A549 (cell line): ENCODE results near the gene ABCB1. TPM values are rescaled to one million over a fixed set of nuclear protein-coding genes. Genes with fewer than 3 reads are reported as not detected.

Experiments
- ATAC-seq, 2 experiments: fragments of 200-7000 bp in 1 of 2; fragments of >200 bp in 1 of 2; cut with Nextera tagmentation in 1 of 2; cut with Tn5 transposase in 1 of 2; 3 replicates each; pipeline versions ENCODE4 v1.8.0 to v1.9.1; 2018 to 2020; ENCODE audit warnings: mild to moderate bottlenecking in 1 of 2, moderate library complexity in 1 of 2
- CTCF ChIA-PET: fragments of 300-600 bp; sonication (Branson Sonifier 250); formaldehyde crosslinking; extraction: SDS; loops from one replicate; lab custom pipeline; 2021; ENCODE audit warnings: antibody characterized with exemption, inconsistent platforms; lab: Yijun Ruan, JAX
- POLR2A ChIA-PET: fragments of 350-600 bp; formaldehyde crosslinking; extraction: SDS; loops from one replicate; lab custom pipeline; 2021; ENCODE audit warnings: antibody characterized with exemption, inconsistent platforms; lab: Yijun Ruan, JAX
- DNase-seq, 2 experiments: peaks; one replicate each; pipeline versions ENCODE4 v3.0.0 to v3.0.0-alpha.2; 2011 to 2016; ENCODE audit warnings: low read depth in 1 of 2, low spot score in 1 of 2
- FAIRE-seq: peaks from 2 replicates; lab custom pipeline; 2011; peaks lifted over from hg19 to GRCh38; lab: Jason Lieb, UNC
- H3K27ac ChIP-seq, 2 experiments: fragments of >200 bp; sonication (Bioruptor Twin); formaldehyde crosslinking; 3 replicates each; pipeline ENCODE4 v1.5.1; 2016 to 2017
- H3K4me1 ChIP-seq: fragments of >200 bp; sonication (Bioruptor Twin); formaldehyde crosslinking; 3 replicates; pipeline ENCODE4 v1.6.1; 2016
- H3K4me2 ChIP-seq: fragments of >200 bp; sonication (Bioruptor Twin); formaldehyde crosslinking; 3 replicates; pipeline ENCODE4 v1.6.1; 2016
- H3K4me3 ChIP-seq: fragments of >200 bp; sonication (Bioruptor Twin); formaldehyde crosslinking; 3 replicates; pipeline ENCODE4 v1.5.1; 2016
- H3K9me3 ChIP-seq: fragments of >200 bp; sonication (Bioruptor Twin); formaldehyde crosslinking; 3 replicates; pipeline ENCODE4 v1.6.1; 2016
- BHLHE40 ChIP-seq: IDR thresholded peaks from 2 replicates; pipeline ENCODE4 v1.6.1; 2012; ENCODE audit warnings: low read depth, low read length, inconsistent platforms
- CBX8 ChIP-seq: fragments of 200-600 bp; sonication (generic); IDR thresholded peaks from 2 replicates; pipeline ENCODE4 v1.6.1; 2016
- EP300 ChIP-seq, 2 experiments: fragments of >200 bp; sonication (Bioruptor Twin); formaldehyde crosslinking; IDR thresholded peaks; 2 replicates in 1 of 2; 3 replicates in 1 of 2; pipeline ENCODE4 v1.6.1; 2016 to 2017
- FOSB ChIP-seq: fragments of 250-450 bp; sonication (Bioruptor Pico); IDR thresholded peaks from 2 replicates; pipeline ENCODE4 v1.5.0; 2020; ENCODE audit warnings: mild to moderate bottlenecking, moderate library complexity
- FOXS1 ChIP-seq: fragments of 250-450 bp; sonication (Bioruptor Pico); IDR thresholded peaks from 2 replicates; pipeline ENCODE4 v1.5.0; 2020; ENCODE audit warnings: mild to moderate bottlenecking, moderate library complexity
- HOXA7 ChIP-seq: fragments of 250-450 bp; sonication (Bioruptor Pico); IDR thresholded peaks from 2 replicates; pipeline ENCODE4 v1.5.0; 2020; ENCODE audit warnings: mild to moderate bottlenecking, moderate library complexity
- HOXB5 ChIP-seq: fragments of 250-450 bp; sonication (Bioruptor Pico); IDR thresholded peaks from 2 replicates; pipeline ENCODE4 v1.5.0; 2020; ENCODE audit warnings: mild to moderate bottlenecking, moderate library complexity
- KDM5A ChIP-seq: fragments of 200-600 bp; sonication (generic); IDR thresholded peaks from 2 replicates; pipeline ENCODE4 v1.6.1; 2016; ENCODE audit warnings: antibody characterized with exemption, mild to moderate bottlenecking
- MAFK ChIP-seq: fragments of 450-650 bp; IDR thresholded peaks from 2 replicates; pipeline ENCODE4 v1.6.1; 2014; ENCODE audit not compliant: partially characterized antibody
- MAZ ChIP-seq: fragments of 150-350 bp; IDR thresholded peaks from 2 replicates; pipeline ENCODE4 v1.6.1; 2014; ENCODE audit warnings: antibody characterized with exemption, low read depth, low read length, borderline replicate concordance
- NFE2L2 ChIP-seq: fragments of 150-350 bp; conservative IDR thresholded peaks from 2 replicates; pipeline ENCODE4 v1.6.1; 2014; ENCODE audit warnings: low read length
- NPAS2 ChIP-seq: fragments of 250-450 bp; sonication (Bioruptor Pico); IDR thresholded peaks from 2 replicates; pipeline ENCODE4 v1.8.0; 2022; ENCODE audit warnings: mild to moderate bottlenecking, moderate library complexity, borderline replicate concordance
- NR3C1 ChIP-seq: fragments of >200 bp; sonication (Bioruptor Twin); formaldehyde crosslinking; IDR thresholded peaks from 3 replicates; pipeline ENCODE4 v1.6.1; 2017
- PHF8 ChIP-seq: fragments of 200-600 bp; sonication (generic); IDR thresholded peaks from 2 replicates; pipeline ENCODE4 v1.6.1; 2016; ENCODE audit warnings: low read depth, mild to moderate bottlenecking, antibody characterized with exemption, moderate library complexity, borderline replicate concordance
- POLR2AphosphoS2 ChIP-seq: conservative IDR thresholded peaks from 2 replicates; pipeline ENCODE4 v1.6.1; 2012; ENCODE audit warnings: low read length, improper control_type of control experiment, inconsistent platforms
- RCOR1 ChIP-seq: fragments of 150-350 bp; IDR thresholded peaks from 2 replicates; pipeline ENCODE4 v1.6.1; 2014; ENCODE audit warnings: antibody characterized with exemption, low read length, low read depth
- RFX5 ChIP-seq: fragments of 450-650 bp; IDR thresholded peaks from 2 replicates; pipeline ENCODE4 v1.7.1; 2014; ENCODE audit warnings: antibody characterized with exemption, mild to moderate bottlenecking, moderate library complexity
- RNF2 ChIP-seq: fragments of 200-600 bp; sonication (generic); IDR thresholded peaks from 2 replicates; pipeline ENCODE4 v1.6.1; 2016; ENCODE audit warnings: low read depth, mild to moderate bottlenecking, antibody characterized with exemption, moderate library complexity, borderline replicate concordance
- ZC3H11A ChIP-seq: fragments of 450-650 bp; IDR thresholded peaks from 2 replicates; pipeline ENCODE4 v1.6.1; 2014; ENCODE audit warnings: antibody characterized with exemption, mild to moderate bottlenecking
- WGBS: methylation state at CpG from one replicate; pipeline ENCODE4 v1.1.6; 2017; ENCODE audit errors: missing lambda C conversion rate; 5-methylcytosine and 5-hydroxymethylcytosine counted together
- polyA plus RNA-seq, 4 experiments: library from polyadenylated mRNA; depleted of rRNA in 3 of 4; stranded (reverse); fragments of >200 nt; fragmentation: RNase III in 1 of 4; extraction: RNeasy Plus Mini Kit Qiagen cat#74134 plus additional on column Dnase treatment in 1 of 4; gene quantifications; 2 replicates in 3 of 4; 3 replicates in 1 of 4; pipeline ENCODE4 v1.2.3, GENCODE V29; 2011 to 2017
- TF ChIP-seq, protein P1 (sequence below): fragments of 250-450 bp; sonication (Bioruptor Pico); IDR thresholded peaks from 2 replicates; pipeline ENCODE4 v1.5.0; 2020; ENCODE audit warnings: low read depth, mild to moderate bottlenecking, moderate library complexity
- TF ChIP-seq, protein P2 (sequence below): fragments of 200-600 bp; sonication (generic); IDR thresholded peaks from 2 replicates; pipeline ENCODE4 v1.6.1; 2016; ENCODE audit warnings: antibody characterized with exemption, mild to moderate bottlenecking, moderate library complexity
- TF ChIP-seq, protein P3 (sequence below): fragments of 250-450 bp; sonication (Bioruptor Pico); IDR thresholded peaks from 2 replicates; pipeline ENCODE4 v1.5.0; 2021; ENCODE audit warnings: mild to moderate bottlenecking, moderate library complexity, borderline replicate concordance
- TF ChIP-seq, protein P4 (sequence below): IDR thresholded peaks from 2 replicates; pipeline ENCODE4 v1.6.1; 2012
- TF ChIP-seq, protein P5 (sequence below): IDR thresholded peaks from 2 replicates; pipeline ENCODE4 v1.6.1; 2012; ENCODE audit warnings: low read depth, borderline replicate concordance
- TF ChIP-seq, protein P6 (sequence below): fragments of 450-650 bp; IDR thresholded peaks from 2 replicates; pipeline ENCODE4 v1.6.1; 2014; ENCODE audit warnings: antibody characterized with exemption

The ABCB1 gene
- polyA plus RNA-seq, 2 of the 4 experiments (the other 2 are of a cell fraction): 0.05 TPM; not detected in 1

DNA sequence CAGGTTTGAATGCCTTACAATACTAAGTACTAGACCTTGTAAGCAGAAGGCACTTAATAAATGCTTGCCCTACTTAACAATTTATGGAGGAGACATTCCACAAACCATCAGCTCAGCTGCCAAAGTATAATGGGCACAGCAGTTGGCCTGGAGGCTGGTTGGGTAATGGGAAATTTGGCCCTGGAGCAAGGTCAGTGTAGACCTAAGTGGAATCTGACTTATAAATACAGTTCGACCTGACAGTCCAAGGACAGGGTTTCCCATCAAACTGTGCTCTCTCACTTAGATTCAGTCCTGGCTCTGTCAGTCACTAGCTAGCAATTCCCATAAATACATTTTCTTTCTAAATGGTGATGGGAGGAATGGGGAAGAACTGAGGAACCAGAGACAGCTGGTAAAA, 62.6 kb downstream of the ABCB1 start:
- DNase-seq (no peak), FAIRE-seq (no peak), ATAC-seq (no peak)
- ChIA-PET POLR2A (no interaction called here), CTCF (no interaction called here)
- no peak overlapping the region for H3K27ac ChIP-seq
- WGBS: 0% methylated on average over 1 of the region's 1 CpG
- H3K4me2 ChIP-seq: no peak overlapping the region
- TF ChIP-seq, protein P1, sequence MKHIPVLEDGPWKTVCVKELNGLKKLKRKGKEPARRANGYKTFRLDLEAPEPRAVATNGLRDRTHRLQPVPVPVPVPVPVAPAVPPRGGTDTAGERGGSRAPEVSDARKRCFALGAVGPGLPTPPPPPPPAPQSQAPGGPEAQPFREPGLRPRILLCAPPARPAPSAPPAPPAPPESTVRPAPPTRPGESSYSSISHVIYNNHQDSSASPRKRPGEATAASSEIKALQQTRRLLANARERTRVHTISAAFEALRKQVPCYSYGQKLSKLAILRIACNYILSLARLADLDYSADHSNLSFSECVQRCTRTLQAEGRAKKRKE (CRISPR knock-in tag): no peak
- no peaks in the 10 kb centered on the region for H3K9me3 ChIP-seq
- no peaks in the 10 kb centered on the region for H3K4me1 ChIP-seq
- H3K4me3 ChIP-seq: no peak overlapping the region

DNA sequence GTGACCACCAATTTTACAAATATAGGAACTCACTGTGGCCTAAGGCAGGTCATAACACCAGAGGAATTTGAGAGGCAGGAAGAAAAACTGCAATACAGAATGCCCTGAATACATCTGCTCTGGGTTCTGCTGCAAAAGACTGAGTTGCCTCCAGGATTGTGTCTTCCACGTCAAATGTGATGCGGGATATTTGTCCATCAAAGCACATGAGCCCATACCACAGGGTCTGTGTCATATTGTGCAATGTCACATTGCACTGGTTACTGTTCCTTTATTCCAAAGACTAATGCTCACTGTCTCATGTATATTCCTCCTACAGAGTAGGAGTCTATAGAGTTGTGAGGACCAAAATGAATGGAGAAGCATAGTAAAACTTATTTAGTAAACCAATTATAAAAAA, 66.6 kb downstream of the ABCB1 start:
- CTCF ChIA-PET: interaction anchor here (0.6 to 0.7 kb wide), 2 partner anchors 276 to 354 kb away, joined by 3 to 4 read pairs; no protein-coding TSS in a partner anchor
- 24% methylated on average over 2 of the region's 2 CpGs for WGBS
- no peak for DNase-seq
- Histone ChIP-seq H3K4me1 (no peaks in the 10 kb centered on the region), H3K4me2 (no peak overlapping the region), H3K4me3 (no peak overlapping the region), H3K27ac (no peak overlapping the region), H3K9me3 (no peaks in the 10 kb centered on the region)
- no peak for FAIRE-seq
- ATAC-seq: no peak
- TF ChIP-seq PHF8: no peak
- no peak for TF ChIP-seq HOXB5
- TF ChIP-seq, protein P2, sequence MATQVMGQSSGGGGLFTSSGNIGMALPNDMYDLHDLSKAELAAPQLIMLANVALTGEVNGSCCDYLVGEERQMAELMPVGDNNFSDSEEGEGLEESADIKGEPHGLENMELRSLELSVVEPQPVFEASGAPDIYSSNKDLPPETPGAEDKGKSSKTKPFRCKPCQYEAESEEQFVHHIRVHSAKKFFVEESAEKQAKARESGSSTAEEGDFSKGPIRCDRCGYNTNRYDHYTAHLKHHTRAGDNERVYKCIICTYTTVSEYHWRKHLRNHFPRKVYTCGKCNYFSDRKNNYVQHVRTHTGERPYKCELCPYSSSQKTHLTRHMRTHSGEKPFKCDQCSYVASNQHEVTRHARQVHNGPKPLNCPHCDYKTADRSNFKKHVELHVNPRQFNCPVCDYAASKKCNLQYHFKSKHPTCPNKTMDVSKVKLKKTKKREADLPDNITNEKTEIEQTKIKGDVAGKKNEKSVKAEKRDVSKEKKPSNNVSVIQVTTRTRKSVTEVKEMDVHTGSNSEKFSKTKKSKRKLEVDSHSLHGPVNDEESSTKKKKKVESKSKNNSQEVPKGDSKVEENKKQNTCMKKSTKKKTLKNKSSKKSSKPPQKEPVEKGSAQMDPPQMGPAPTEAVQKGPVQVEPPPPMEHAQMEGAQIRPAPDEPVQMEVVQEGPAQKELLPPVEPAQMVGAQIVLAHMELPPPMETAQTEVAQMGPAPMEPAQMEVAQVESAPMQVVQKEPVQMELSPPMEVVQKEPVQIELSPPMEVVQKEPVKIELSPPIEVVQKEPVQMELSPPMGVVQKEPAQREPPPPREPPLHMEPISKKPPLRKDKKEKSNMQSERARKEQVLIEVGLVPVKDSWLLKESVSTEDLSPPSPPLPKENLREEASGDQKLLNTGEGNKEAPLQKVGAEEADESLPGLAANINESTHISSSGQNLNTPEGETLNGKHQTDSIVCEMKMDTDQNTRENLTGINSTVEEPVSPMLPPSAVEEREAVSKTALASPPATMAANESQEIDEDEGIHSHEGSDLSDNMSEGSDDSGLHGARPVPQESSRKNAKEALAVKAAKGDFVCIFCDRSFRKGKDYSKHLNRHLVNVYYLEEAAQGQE: no peak
- no peak for TF ChIP-seq POLR2AphosphoS2
- no peak for TF ChIP-seq FOSB (CRISPR knock-in tag)
- TF ChIP-seq, protein P3, sequence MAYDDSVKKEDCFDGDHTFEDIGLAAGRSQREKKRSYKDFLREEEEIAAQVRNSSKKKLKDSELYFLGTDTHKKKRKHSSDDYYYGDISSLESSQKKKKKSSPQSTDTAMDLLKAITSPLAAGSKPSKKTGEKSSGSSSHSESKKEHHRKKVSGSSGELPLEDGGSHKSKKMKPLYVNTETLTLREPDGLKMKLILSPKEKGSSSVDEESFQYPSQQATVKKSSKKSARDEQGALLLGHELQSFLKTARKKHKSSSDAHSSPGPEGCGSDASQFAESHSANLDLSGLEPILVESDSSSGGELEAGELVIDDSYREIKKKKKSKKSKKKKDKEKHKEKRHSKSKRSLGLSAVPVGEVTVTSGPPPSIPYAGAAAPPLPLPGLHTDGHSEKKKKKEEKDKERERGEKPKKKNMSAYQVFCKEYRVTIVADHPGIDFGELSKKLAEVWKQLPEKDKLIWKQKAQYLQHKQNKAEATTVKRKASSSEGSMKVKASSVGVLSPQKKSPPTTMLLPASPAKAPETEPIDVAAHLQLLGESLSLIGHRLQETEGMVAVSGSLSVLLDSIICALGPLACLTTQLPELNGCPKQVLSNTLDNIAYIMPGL (CRISPR knock-in tag): no peak
- TF ChIP-seq RCOR1: no peak
- TF ChIP-seq, protein P4, sequence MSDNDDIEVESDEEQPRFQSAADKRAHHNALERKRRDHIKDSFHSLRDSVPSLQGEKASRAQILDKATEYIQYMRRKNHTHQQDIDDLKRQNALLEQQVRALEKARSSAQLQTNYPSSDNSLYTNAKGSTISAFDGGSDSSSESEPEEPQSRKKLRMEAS: no peak
- TF ChIP-seq RNF2: no peak
- TF ChIP-seq, protein P5, sequence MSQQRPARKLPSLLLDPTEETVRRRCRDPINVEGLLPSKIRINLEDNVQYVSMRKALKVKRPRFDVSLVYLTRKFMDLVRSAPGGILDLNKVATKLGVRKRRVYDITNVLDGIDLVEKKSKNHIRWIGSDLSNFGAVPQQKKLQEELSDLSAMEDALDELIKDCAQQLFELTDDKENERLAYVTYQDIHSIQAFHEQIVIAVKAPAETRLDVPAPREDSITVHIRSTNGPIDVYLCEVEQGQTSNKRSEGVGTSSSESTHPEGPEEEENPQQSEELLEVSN: no peak
- TF ChIP-seq RFX5: no peak
- no peak for TF ChIP-seq BHLHE40
- TF ChIP-seq HOXA7: no peak
- no peak for TF ChIP-seq NR3C1
- TF ChIP-seq CBX8: no peak
- no peak for TF ChIP-seq MAZ
- POLR2A ChIA-PET: no interaction called here

DNA sequence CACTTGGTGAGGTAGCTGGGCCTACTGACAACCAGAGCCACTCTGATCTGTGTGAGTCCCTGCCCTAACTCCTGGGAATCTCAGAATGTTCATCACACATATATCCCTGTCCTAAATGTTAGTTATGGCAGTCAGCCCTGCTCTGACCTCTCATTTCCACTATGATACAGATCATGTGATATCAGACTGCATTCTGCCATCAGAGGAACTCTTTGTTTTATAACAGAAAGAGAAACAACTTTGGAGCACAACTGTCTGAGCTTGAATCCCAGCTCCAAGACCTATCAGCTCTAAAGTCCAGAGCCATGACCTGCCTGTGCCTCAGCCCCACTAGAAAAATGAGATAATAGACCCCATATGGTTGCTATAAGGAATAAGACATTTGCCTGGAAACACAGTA, 70.6 kb downstream of the ABCB1 start:
- Histone ChIP-seq H3K27ac (no peak overlapping the region), H3K9me3 (no peaks in the 10 kb centered on the region), H3K4me2 (no peak overlapping the region), H3K4me3 (no peak overlapping the region), H3K4me1 (no peaks in the 10 kb centered on the region)
- ATAC-seq (no peak), DNase-seq (no peak), FAIRE-seq (no peak)
- ChIA-PET POLR2A (no interaction called here), CTCF (no interaction called here)
- TF ChIP-seq MAFK (no peak), ZC3H11A (no peak), FOSB (CRISPR knock-in tag) (no peak), NPAS2 (no peak), NR3C1 (no peak), FOXS1 (CRISPR knock-in tag) (no peak), EP300 (IDR thresholded peaks at IDR 0.05) (no peak), POLR2AphosphoS2 (no peak), KDM5A (no peak), NFE2L2 (no peak)
- TF ChIP-seq, protein P5: no peak
- TF ChIP-seq, protein P6, sequence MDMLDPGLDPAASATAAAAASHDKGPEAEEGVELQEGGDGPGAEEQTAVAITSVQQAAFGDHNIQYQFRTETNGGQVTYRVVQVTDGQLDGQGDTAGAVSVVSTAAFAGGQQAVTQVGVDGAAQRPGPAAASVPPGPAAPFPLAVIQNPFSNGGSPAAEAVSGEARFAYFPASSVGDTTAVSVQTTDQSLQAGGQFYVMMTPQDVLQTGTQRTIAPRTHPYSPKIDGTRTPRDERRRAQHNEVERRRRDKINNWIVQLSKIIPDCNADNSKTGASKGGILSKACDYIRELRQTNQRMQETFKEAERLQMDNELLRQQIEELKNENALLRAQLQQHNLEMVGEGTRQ: no peak
